HL-60 (cell line): Measurements from ENCODE around the gene OR5A2.
"Not testable (repeated sequence)": the region's sequence is repeated elsewhere in the genome, so short reads cannot be mapped to it uniquely, and the experiment has no call there.

Experiments
- DNase-seq, 2 experiments: peaks; one replicate each; pipeline ENCODE4 v3.0.0-alpha.2; 2010 to 2020; ENCODE audit warnings: low read depth in 1 of 2, low spot score in 1 of 2
- H3K27ac ChIP-seq: fragments of 250-450 bp; sonication (Bioruptor Pico); replicated peaks from 2 replicates; pipeline ENCODE4 v1.5.1; 2020; ENCODE audit warnings: mild to moderate bottlenecking, moderate library complexity
- H3K27me3 ChIP-seq: fragments of 250-450 bp; sonication (Bioruptor Pico); 2 replicates; pipeline ENCODE4 v1.5.1; 2021; ENCODE audit warnings: mild to moderate bottlenecking, moderate library complexity; ENCODE audit not compliant: insufficient read depth, poor library complexity, severe bottlenecking
- H3K4me3 ChIP-seq: replicated peaks from 2 replicates; pipeline ENCODE4 v1.5.1; 2011; ENCODE audit warnings: mild to moderate bottlenecking, control low read depth, low read length; ENCODE audit not compliant: insufficient read depth
- CTCF ChIP-seq: IDR thresholded peaks from one replicate; pipeline ENCODE4 v1.5.1; 2011; ENCODE audit warnings: low read length, control low read depth, inconsistent platforms; ENCODE audit not compliant: insufficient read depth
- GABPA ChIP-seq: IDR thresholded peaks from 2 replicates; pipeline ENCODE4 v1.6.1; 2012; ENCODE audit warnings: low read depth
- POLR2AphosphoS5 ChIP-seq: IDR thresholded peaks from 2 replicates; pipeline ENCODE4 v1.6.1; 2012; ENCODE audit warnings: low read depth
- REST ChIP-seq: IDR thresholded peaks from 2 replicates; pipeline ENCODE4 v1.6.1; 2012; ENCODE audit warnings: low read depth; ENCODE audit not compliant: insufficient replicate concordance
- SPI1 ChIP-seq: IDR thresholded peaks from 2 replicates; pipeline ENCODE4 v1.6.1; 2012; ENCODE audit warnings: low read depth, mild to moderate bottlenecking, borderline replicate concordance

OR5A2 gene

GRCh38 chr11:59394186-59394585 is 32.0 kb downstream of the OR5A2 start:
- Histone ChIP-seq H3K27me3 (no peaks in the 10 kb centered on the region), H3K27ac (no peak overlapping the region), H3K4me3 (no peak overlapping the region)
- TF ChIP-seq CTCF: no peak
- TF ChIP-seq POLR2AphosphoS5: no peak
- TF ChIP-seq GABPA: no peak
- no peak for TF ChIP-seq SPI1
- TF ChIP-seq REST: no peak
- no peak for DNase-seq

- no peak overlapping the region for H3K4me3 ChIP-seq
- DNase-seq: no peak
- H3K27me3 ChIP-seq: no peaks in the 10 kb centered on the region
- no peak overlapping the region for H3K27ac ChIP-seq
- TF ChIP-seq CTCF (no peak), SPI1 (peak; percentile 53; the same call in 1 of the 2 replicates), GABPA (no peak)
Measured at GRCh38 chr11:59380263-59381059, 45.8 kb downstream of the OR5A2 start.

GRCh38 chr11:59372324-59372723 is 53.9 kb downstream of the OR5A2 start:
- not testable (repeated sequence) for DNase-seq, H3K27ac ChIP-seq

GRCh38 chr11:59368238-59369022 is 57.8 kb downstream of the OR5A2 start:
- DNase-seq: peak in 1 of 2 experiments; percentile 84
- no peak for TF ChIP-seq CTCF
- TF ChIP-seq GABPA: no peak
- no peak for TF ChIP-seq REST
- peak; percentile 72 for TF ChIP-seq POLR2AphosphoS5
- peak; percentile 56; the same call in 1 of the 2 replicates for TF ChIP-seq SPI1
- peak overlapping the region; percentile 23 for H3K27ac ChIP-seq
- no peaks in the 10 kb centered on the region for H3K27me3 ChIP-seq
- no peak overlapping the region for H3K4me3 ChIP-seq

More at GRCh38 chr11:59372324-59372723, 53.9 kb downstream of the OR5A2 start:
- not testable (repeated sequence) for H3K4me3 ChIP-seq, H3K27me3 ChIP-seq
